GM18858 (cell line): ENCODE results near the gene ZBBX.
"Not testable (repeated sequence)": the region's sequence is repeated elsewhere in the genome, so short reads cannot be mapped to it uniquely, and the experiment has no call there.

Experiments used
- ATAC-seq: cut with Tn5 transposase; IDR thresholded peaks from one replicate; pipeline ENCODE4 v1.9.1; 2021; ENCODE audit not compliant: unreplicated experiment

Gene ZBBX

GRCh38 chr3:167380004-167380689, at the start of gene ZBBX:
ZBBX (minus strand) TSS chr3:167380297; CDS start chr3:167372901, 7,396 bp downstream.
- peak; percentile 100 for ATAC-seq

GRCh38 chr3:167426962-167427361, 46.9 kb upstream of the ZBBX start:
- ATAC-seq: not testable (repeated sequence)

- not testable (repeated sequence) for ATAC-seq
These were observed 42.3 kb upstream of the ZBBX start for GRCh38 chr3:167422396-167422795.

- ATAC-seq: no peak
These were observed 29.5 kb upstream of the ZBBX start for GRCh38 chr3:167409611-167410010.

- no peak for ATAC-seq
These were observed 26.9 kb upstream of the ZBBX start for GRCh38 chr3:167406876-167407492.

GRCh38 chr3:167397826-167398225, 17.7 kb upstream of the ZBBX start:
- ATAC-seq: no peak

- ATAC-seq: no peak
These were observed 16.0 kb upstream of the ZBBX start for GRCh38 chr3:167396075-167396474.

GRCh38 chr3:167394003-167394402, 13.9 kb upstream of the ZBBX start:
- no peak for ATAC-seq

- ATAC-seq: no peak
These were observed 2.1 kb upstream of the ZBBX start for GRCh38 chr3:167382155-167382554.

GRCh38 chr3:167375478-167375877, 4.6 kb downstream of the ZBBX start:
- no peak for ATAC-seq

GRCh38 chr3:167372138-167372537, 8.0 kb downstream of the ZBBX start:
- ATAC-seq: no peak

- ATAC-seq: no peak
These were observed 18.1 kb downstream of the ZBBX start for GRCh38 chr3:167361948-167362347.

- ATAC-seq: no peak
These were observed 18.8 kb downstream of the ZBBX start for GRCh38 chr3:167361306-167361705.

GRCh38 chr3:167355446-167355845, 24.7 kb downstream of the ZBBX start:
- no peak for ATAC-seq

GRCh38 chr3:167354751-167355150, 25.3 kb downstream of the ZBBX start:
- no peak for ATAC-seq

- no peak for ATAC-seq
These were observed 29.7 kb downstream of the ZBBX start for GRCh38 chr3:167350245-167350862.

- no peak for ATAC-seq
These were observed 33.9 kb downstream of the ZBBX start for GRCh38 chr3:167346171-167346570.

- no peak for ATAC-seq
These were observed 48.9 kb downstream of the ZBBX start for GRCh38 chr3:167330993-167331785.

GRCh38 chr3:167323572-167323971, 56.5 kb downstream of the ZBBX start:
- no peak for ATAC-seq

- ATAC-seq: no peak
These were observed 61.0 kb downstream of the ZBBX start for GRCh38 chr3:167318996-167319615.

GRCh38 chr3:167318306-167318705, 61.8 kb downstream of the ZBBX start:
- ATAC-seq: no peak
